HG02970 (cell line): Measurements from ENCODE around the gene LUC7L2.
"Not testable (repeated sequence)": the region's sequence is repeated elsewhere in the genome, so short reads cannot be mapped to it uniquely, and the experiment has no call there.

ENCODE experiments used
- ATAC-seq: cut with Tn5 transposase; IDR thresholded peaks from one replicate; pipeline ENCODE4 v1.9.1; 2021; ENCODE audit warnings: mild to moderate bottlenecking, moderate library complexity, moderate number of reproducible peaks; ENCODE audit not compliant: unreplicated experiment, low FRiP score

The LUC7L2 gene

GRCh38 chr7:139354729-139355128, 5.0 kb upstream of the LUC7L2 start:
- ATAC-seq: no peak

DNA sequence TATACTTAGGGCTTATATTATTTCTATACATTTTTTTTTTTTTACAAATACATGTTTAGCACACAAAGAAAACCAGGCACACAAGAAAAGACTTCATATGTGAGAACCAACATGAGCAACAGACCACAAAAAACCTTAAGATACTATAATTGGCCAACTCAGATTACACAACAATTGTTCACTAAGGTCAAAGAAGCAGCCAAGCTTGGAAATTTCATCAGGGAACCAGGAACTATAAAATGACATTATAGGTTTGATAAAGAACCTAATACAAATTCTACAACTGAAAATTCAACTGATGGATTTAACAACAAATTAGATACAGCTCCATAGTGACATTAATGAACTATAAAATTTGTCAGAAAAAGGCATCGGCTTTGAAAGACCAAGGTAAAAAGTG, 4.4 kb upstream of the LUC7L2 start:
- no peak for ATAC-seq

- ATAC-seq: not testable (repeated sequence)
Observed at GRCh38 chr7:139357729-139358506, 1.8 kb upstream of the LUC7L2 start.

DNA sequence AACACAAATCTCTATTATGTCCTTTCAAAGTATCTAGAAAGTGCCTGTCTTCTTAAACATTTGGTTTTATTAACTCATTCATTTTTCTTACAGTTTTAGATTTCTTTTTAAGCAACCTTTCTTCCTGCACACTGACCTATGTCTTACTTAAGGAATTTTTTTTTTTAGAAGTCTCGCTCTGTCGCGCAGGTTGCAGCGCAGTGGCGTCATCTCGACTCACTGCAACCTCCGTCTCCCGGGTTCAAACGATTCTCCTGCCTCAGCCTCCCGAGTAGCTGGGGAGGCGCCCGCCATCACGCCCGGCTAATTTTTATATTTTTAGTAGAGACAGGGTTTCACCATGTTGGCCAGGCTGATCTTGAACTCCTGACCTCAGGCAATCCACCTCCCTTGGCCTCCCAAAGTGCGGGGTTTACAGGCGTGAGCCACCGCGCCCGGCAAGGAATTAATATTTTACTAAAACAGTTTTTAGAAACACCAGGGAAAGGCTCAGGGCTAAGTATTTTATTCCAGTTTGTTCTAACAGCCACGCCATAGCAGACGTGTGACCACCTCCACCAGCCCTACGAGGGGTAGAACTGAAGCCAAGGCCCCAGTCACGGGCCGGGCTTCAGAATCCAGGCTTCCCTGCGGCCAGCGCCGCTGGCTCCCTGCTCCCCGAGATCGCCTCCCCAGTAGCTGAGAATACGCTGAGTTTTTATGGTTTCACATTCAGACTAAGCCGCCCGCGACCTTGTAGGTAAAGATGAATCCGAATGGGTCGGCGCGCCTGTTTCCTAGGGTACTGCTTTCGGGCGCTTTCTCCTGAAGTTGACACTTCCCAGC, 941 bp upstream of the LUC7L2 start:
- ATAC-seq: peak; percentile 3

DNA sequence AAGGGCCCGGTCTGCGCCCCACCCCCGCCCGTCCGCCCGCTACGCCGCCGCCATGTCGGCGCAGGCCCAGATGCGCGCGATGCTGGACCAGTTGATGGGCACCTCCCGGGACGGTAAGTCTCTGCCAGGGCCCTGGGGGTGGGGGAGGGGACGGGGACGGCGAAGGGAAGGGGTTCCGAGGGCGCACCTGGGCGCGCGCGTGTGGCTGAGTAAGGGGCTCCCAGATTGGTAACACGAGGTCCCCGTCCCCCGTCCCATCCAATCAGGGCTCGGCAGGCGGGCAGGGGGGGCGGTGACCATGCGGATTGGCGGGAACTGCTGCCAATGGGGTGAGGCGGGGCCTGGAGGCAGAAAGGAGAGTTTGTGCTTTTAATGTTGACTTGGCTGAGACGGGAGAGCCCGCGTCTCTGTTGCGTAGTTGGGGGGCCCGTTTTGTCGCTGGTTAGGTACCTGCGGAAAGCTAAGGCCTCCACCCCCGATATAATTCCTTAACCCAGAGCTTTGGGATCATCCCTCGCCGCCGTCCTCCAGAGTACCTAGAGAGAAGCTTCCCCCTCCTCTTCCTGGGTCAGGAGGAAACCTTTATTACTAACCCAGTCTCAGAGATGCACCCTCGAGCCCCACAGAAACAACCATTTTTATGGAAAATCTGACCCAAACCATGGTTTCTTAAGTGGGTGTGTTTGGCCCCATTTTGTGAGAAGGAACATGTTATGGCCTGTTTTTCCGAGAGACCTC, 685 bp downstream of the LUC7L2 start:
- ATAC-seq: peak; percentile 69

DNA sequence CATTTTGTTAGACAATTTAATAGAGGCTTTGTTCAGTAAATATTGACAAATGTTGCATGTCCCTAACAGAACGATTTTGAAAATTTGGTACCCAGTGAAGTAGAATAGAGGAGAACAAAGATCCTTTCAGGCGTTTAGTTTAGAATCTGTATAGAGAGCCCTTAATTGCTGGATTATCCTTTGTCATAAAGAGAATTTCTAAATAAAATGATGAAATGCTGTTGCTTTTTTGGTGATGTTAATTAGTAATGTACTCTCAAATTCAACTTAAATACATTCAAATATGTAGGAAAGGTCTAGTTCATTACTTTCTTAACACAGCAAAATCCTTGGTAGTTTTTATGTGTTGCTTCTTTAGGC, 1.2 kb downstream of the LUC7L2 start:
- no peak for ATAC-seq

DNA sequence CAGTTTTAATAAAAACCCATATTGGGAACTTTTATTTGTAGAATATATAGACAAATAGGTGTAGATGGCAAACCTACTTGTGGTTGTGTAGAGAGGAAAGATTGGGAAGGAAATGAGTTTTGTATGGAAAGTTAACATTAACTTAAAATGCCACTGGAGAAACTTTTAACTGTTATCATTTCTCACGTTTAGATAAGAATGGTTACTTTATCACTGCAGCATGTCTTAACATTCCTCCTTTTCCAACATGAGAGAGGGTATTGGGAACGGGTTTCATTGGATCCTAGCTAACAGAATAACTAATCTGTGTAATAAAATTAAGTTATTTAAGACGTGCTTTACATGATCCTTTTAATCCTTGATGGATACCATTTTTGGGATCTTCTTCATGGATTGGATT, 1.8 kb downstream of the LUC7L2 start:
- no peak for ATAC-seq

- ATAC-seq: no peak
Observed at GRCh38 chr7:139362302-139362701, 2.6 kb downstream of the LUC7L2 start.

- no peak for ATAC-seq
Observed at GRCh38 chr7:139362981-139363380, 3.3 kb downstream of the LUC7L2 start.

DNA sequence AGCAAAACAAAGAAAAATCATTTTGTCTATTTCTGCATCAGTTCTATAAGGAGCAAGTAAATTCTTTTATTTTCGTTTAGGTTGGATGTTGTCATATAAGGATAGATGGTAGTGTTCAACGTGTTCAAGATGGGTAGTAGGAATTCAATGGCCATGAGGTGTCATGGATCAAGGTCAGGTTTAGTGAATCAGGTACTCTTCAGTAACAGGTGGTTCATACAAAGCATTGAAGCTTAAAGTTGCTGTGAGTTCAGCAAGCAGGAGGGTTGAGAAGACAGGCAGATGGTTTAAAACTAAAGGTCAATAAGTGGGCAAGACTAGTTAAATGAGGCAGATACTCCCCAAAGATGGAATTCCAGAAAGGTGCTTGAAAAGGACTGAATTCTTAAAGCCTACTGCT, 5.6 kb downstream of the LUC7L2 start:
- no peak for ATAC-seq

GRCh38 chr7:139366400-139366799, 6.7 kb downstream of the LUC7L2 start:
- no peak for ATAC-seq

- ATAC-seq: no peak
Observed at GRCh38 chr7:139367438-139368155, 7.9 kb downstream of the LUC7L2 start.

- no peak for ATAC-seq
Observed at GRCh38 chr7:139370301-139370942, 10.7 kb downstream of the LUC7L2 start.

- no peak for ATAC-seq
Observed at GRCh38 chr7:139370943-139371313, 11.2 kb downstream of the LUC7L2 start.

DNA sequence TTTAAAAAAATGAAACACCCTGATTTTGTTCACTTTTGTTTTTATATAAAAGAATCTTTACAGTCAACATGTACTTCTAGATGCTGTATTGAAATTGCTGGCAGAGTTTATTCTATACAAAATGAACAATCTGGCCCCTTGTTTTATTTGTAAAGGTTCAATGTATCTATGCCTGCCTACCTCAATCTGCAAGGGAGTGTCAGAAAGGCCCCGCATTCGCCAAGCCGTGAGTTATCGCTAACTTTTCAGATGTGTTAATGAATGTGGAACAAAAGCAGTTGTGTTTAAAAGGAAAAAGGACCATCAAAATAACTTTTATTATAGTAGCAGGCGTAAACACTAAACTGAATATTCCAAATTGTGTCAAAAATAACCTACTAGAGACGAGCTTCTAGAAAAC, 14.6 kb downstream of the LUC7L2 start:
- no peak for ATAC-seq

GRCh38 chr7:139382439-139382838, 22.7 kb downstream of the LUC7L2 start:
- no peak for ATAC-seq

DNA sequence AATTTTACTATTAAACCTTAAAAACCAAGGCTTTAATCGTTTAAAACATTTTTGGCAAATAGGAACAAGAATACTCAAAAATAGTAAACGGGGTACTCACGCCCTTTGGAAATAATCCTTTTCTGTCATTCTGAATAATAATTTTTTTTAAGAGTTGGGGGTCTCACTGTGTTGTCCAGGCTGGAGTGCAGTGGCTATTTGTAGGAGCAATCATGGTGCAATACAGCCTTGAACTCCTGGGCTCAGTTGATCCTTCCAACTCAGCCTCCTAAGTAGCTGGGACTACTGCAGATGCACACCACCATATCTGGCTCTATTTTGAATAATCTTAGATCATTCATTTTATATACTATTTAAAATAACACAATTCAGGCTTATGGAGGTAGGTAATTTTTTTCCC, 24.9 kb downstream of the LUC7L2 start:
- no peak for ATAC-seq

DNA sequence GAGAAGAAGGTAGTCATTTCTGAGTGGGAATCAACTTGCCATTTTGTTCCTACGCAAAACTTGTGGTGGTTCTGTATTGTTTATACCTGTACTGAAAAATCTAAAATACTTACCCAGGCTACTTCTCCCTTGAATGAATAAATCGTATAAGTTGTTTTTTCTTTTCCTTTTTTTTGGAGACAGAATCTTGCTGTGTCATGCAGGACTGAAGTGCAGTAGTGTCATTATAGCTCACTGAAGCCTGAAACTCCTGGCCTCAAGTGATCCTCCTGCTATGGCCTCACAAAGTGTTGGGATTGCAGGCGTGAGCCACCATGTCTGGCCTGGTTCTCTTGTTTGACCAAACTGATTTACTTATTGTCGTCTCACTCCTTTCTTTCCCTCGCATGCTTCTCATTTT, 27.9 kb downstream of the LUC7L2 start:
- no peak for ATAC-seq

GRCh38 chr7:139389091-139389490, 29.4 kb downstream of the LUC7L2 start:
- no peak for ATAC-seq

DNA sequence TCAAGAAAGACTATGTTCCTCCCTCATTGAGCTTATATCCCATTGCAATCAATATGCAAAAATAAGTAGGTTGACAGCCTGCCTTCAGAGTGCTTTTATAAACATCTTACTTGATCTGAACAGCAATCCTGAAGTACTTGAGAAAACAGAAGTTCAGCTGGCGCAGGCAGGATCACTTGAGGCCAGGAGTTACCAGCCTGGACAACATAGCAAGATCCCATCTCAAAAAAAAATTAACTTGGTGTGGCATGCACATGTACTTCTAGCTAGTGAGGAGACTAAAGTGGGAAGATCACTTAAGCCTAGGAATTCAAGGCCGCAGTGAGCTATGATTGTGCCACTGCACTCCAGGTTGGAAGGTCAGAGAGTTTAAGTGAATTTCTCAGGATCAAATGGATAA, 30.1 kb downstream of the LUC7L2 start:
- ATAC-seq: no peak
